Adrenal gland (tissue), 12 donors: ENCODE results near the gene AHR. TPM values are rescaled to one million over a fixed set of nuclear protein-coding genes. Genes with fewer than 3 reads are reported as not detected.

Experiments used
- DNase-seq, 7 donors: peaks; one replicate each; pipeline ENCODE4 v3.0.0-alpha.2; 2019 to 2020
- H3K27ac ChIP-seq, 5 donors: fragments of 200-600 bp; sonication (generic) in 4 of 5; 1 replicate in 3 of 5; 2 replicates in 2 of 5; pipeline versions ENCODE4 v1.5.1 to v1.8.0; 2016 to 2020; ENCODE audit warnings: mild to moderate bottlenecking in 1 of 5
- H3K27me3 ChIP-seq: fragments of 200-600 bp; 2 replicates; pipeline ENCODE4 v1.8.0; 2021
- H3K36me3 ChIP-seq, 2 donors: fragments of 200-600 bp; replicated peaks in 1 of 2; 1 replicate in 1 of 2; 2 replicates in 1 of 2; pipeline versions ENCODE4 v1.5.1 to v1.8.0; 2018 to 2022
- H3K4me1 ChIP-seq, 2 donors: fragments of 200-600 bp; replicated peaks in 1 of 2; 1 replicate in 1 of 2; 2 replicates in 1 of 2; pipeline versions ENCODE4 v1.5.1 to v1.8.0; 2018 to 2021
- H3K4me3 ChIP-seq, 4 donors: fragments of 200-600 bp; sonication (generic) in 3 of 4; one replicate each; pipeline ENCODE4 v1.5.1; 2016 to 2018
- H3K9me3 ChIP-seq, 3 donors: fragments of 200-600 bp; sonication (generic) in 1 of 3; replicated peaks in 1 of 3; 1 replicate in 2 of 3; 2 replicates in 1 of 3; pipeline versions ENCODE4 v1.5.1 to v1.8.0; 2016 to 2021
- CTCF ChIP-seq, 6 experiments: fragments of 450-650 bp in 4 of 6; fragments of 200-600 bp in 2 of 6; sonication (generic) in 1 of 6; IDR thresholded peaks; 1 replicate in 5 of 6; 2 replicates in 1 of 6; pipeline versions ENCODE4 v1.5.1 to v1.8.0; 2016 to 2021; ENCODE audit warnings: antibody characterized with exemption in 6 of 6, mild to moderate bottlenecking in 2 of 6, moderate library complexity in 1 of 6
- POLR2A ChIP-seq, 2 donors: fragments of 450-650 bp; IDR thresholded peaks; one replicate each; pipeline ENCODE4 v1.6.1; 2017; ENCODE audit warnings: antibody characterized with exemption in 2 of 2, mild to moderate bottlenecking in 2 of 2, moderate library complexity in 1 of 2
- WGBS, 4 donors: extraction: QIAGEN DNeasy Blood & Tissue Kit in 2 of 4; methylation state at CpG; one replicate each; pipeline versions ENCODE4 v1.1.5 to v1.1.7; 2013 to 2017; 5-methylcytosine and 5-hydroxymethylcytosine counted together
- intact Hi-C, 2 donors: fragments of 100-400 bp; cut with DNase I; formaldehyde crosslinking; loops; one replicate each; pipeline versions ENCODE4 v1.14.1 to v1.15.0; 2022 to 2023
- polyA plus RNA-seq, 3 donors: library from polyadenylated mRNA; stranded (reverse); fragments of 200-250 nt in 2 of 3; fragments of 350-450 nt in 1 of 3; fragmentation: Illumina TruSeq in 1 of 3; extraction: RNeasy Lipid Tissue Mini Kit (QIAGEN cat#74804) in 1 of 3; gene quantifications; one replicate each; pipeline ENCODE4 v1.2.3, GENCODE V29; 2013 to 2014
- total RNA-seq, 9 donors: library from RNA; depleted of rRNA in 4 of 9; stranded (reverse); fragments of >200 nt in 4 of 9; fragments of 120-200 nt in 1 of 9; fragmentation: NEBNext Ultra II Directional in 1 of 9; extraction: Animal tissue kit (Norgen Biotek cat#: 25700) in 1 of 9; gene quantifications; one replicate each; pipeline versions ENCODE4 v1.1.0 to v1.2.4, GENCODE V29; 2013 to 2023
- donor health status: healthy with polysubstance abuse.
- donor health status: Bipolar disorder and iron deficiency.
- donor health status: DM: yes; HTN: yes; CAD: no.
- donor health status: DM: no; HTN: no; CAD: no.
- donor health status: DM: no; HTN: no; CAD: no.
- donor health status: DM: yes; HTN: yes; CAD: no.

Gene AHR
- total and polyA plus RNA-seq, 12 donors: 7.8 to 161 (median 73.9) TPM

GRCh38 chr7:17364671-17365070 lies 66.2 kb downstream of the AHR start:
- no peak for DNase-seq
- Histone ChIP-seq H3K27me3 (no peaks in the 10 kb centered on the region), H3K4me3 (no peak overlapping the region), H3K4me1 (peaks cover 0 to 1% of the 10 kb centered on the region in 2 donors), H3K27ac (no peak overlapping the region), H3K36me3 (no peaks in the 10 kb centered on the region), H3K9me3 (no peaks in the 10 kb centered on the region)
- 76 to 85% (median 80%) methylated on average over 2 of the region's 2 CpGs for WGBS, 4 donors
- TF ChIP-seq POLR2A (IDR thresholded peaks at IDR 0.05) (no peak), CTCF (IDR thresholded peaks at IDR 0.05) (no peak)
- intact Hi-C loops: no loop called here

GRCh38 chr7:17365775-17366174 lies 67.3 kb downstream of the AHR start:
- no peaks in the 10 kb centered on the region for H3K36me3 ChIP-seq
- no peak overlapping the region for H3K4me3 ChIP-seq
- TF ChIP-seq POLR2A (IDR thresholded peaks at IDR 0.05) (no peak), CTCF (IDR thresholded peaks at IDR 0.05) (no peak)
- intact Hi-C loops: no loop called here
- H3K27ac ChIP-seq: no peak overlapping the region
- 88 to 100% (median 93%) methylated on average over 1 of the region's 1 CpG for WGBS, 4 donors
- no peak for DNase-seq
- peaks cover 2 to 11% of the 10 kb centered on the region in 2 donors for H3K4me1 ChIP-seq
- H3K27me3 ChIP-seq: no peaks in the 10 kb centered on the region
- H3K9me3 ChIP-seq: no peaks in the 10 kb centered on the region

GRCh38 chr7:17367502-17367901 lies 69.0 kb downstream of the AHR start:
- no peak for TF ChIP-seq POLR2A (IDR thresholded peaks at IDR 0.05)
- TF ChIP-seq CTCF (IDR thresholded peaks at IDR 0.05): no peak
- DNase-seq: no peak
- peaks cover 15 to 28% of the 10 kb centered on the region in 2 donors for H3K4me1 ChIP-seq
- H3K27ac ChIP-seq: no peak overlapping the region
- H3K36me3 ChIP-seq: no peaks in the 10 kb centered on the region
- H3K9me3 ChIP-seq: no peaks in the 10 kb centered on the region
- intact Hi-C loops: no loop called here
- no peak overlapping the region for H3K4me3 ChIP-seq
- 85 to 90% (median 88%) methylated on average over 2 of the region's 2 CpGs for WGBS, 4 donors
- H3K27me3 ChIP-seq: no peaks in the 10 kb centered on the region

- WGBS, 4 donors: 82 to 90% (median 86%) methylated on average over 3 of the region's 3 CpGs
- Histone ChIP-seq H3K4me1 (peaks cover 15 to 29% of the 10 kb centered on the region in 2 donors), H3K36me3 (no peaks in the 10 kb centered on the region), H3K27ac (peak overlapping the region in 1 of 5 donors; percentile 6), H3K9me3 (no peaks in the 10 kb centered on the region), H3K4me3 (no peak overlapping the region), H3K27me3 (no peaks in the 10 kb centered on the region)
- intact Hi-C loops: no loop called here
- TF ChIP-seq CTCF (IDR thresholded peaks at IDR 0.05) (no peak), POLR2A (IDR thresholded peaks at IDR 0.05) (no peak)
- DNase-seq: no peak
Measured at GRCh38 chr7:17368856-17369524, 70.5 kb downstream of the AHR start.
